HG02588 (cell line): ENCODE measurements around the gene ABCA1.
"Not testable (repeated sequence)": the region's sequence is repeated elsewhere in the genome, so short reads cannot be mapped to it uniquely, and the experiment has no call there.

ENCODE experiments used
- ATAC-seq: cut with Tn5 transposase; IDR thresholded peaks from one replicate; pipeline ENCODE4 v1.9.1; 2021; ENCODE audit warnings: mild to moderate bottlenecking, moderate library complexity; ENCODE audit not compliant: unreplicated experiment

Gene ABCA1

DNA sequence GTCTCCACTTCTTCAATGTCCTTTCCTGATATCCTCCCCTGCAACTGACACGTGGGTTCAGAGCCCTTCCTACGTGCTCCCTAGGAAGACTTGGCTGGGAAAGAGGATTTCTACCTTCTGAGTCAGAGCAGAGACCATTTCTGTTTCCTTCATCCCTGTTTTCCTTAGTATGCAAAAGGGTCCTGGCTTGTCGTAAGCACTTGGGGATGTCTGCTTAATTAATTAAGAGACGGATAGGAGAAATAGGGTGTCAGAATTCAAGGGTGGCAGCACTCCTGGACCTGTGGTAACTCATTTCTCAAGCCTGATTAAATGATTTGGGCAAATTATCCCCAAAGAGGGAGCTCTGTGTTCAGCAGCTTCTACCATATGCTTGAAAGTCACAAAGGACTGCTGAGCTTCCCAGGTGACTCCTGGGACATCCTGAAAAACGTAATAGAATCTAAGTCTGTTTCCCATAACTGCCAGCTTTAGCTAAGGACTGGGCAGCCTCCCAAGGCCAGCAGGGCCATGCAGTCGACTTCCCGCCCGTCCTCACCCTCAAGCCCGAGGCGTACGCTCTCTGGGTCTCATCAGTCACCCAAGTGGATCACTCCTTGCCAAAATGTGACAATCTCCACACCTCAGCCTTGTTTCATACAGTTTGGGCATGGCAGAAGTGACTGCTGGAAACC, 20.5 kb downstream of the ABCA1 start:
- ATAC-seq: no peak

DNA sequence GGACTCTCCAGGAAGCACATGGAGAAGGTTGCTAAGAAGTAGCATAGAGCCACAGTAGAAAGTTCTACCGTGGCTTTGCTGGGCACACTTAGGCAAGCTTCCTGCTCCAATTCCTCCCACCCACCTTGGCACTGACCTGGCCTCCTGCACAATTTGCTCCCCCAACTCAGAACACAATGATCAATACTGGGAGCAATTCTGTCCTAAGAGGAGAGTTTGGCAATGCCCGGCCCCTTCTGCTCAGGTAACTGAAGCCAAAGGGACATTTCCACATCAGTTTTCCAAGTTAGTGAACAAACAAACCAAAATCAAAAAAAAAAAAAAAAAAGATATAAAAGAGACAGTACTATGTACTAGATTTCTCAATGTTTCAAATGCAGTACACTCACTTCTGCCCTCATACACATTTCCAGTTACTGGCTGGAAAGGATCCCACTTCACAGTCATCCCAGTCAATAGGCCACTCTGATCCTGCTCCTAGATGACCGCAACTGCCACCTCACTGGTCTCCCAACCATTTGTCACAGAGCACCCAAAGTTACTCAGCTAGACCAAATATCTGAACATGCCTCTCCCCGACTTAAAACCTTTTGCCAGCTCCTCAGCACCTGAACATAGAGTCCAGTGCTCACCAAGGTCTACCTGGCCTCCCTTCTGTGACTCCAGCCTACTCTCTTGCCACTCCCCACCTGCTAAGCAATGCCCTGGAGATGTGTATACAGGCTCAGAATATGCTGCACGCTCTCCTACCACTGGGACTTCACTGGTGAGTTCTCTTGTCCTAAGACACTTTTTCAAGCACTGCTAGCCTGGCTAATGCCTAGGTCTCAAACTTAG, 21.3 kb downstream of the ABCA1 start:
- no peak for ATAC-seq

DNA sequence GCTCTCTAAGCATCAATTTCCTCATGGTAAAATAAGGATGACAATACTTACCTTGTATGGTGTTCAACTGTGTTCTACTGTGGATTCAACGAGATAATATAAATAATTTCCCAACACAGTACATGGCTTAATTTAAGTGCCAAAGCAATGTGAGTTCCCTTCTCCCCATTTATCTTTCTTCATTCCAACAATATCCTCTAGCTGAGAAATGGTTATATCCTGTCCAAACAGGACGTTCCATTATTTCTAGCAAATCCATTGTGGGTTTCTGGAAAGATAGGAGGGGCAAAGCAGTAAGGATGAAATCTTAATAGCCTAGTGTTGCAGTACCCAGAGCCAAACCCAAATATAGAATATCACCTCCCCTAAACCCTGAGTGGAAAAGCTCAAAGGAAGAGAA, 22.0 kb downstream of the ABCA1 start:
- ATAC-seq: no peak

DNA sequence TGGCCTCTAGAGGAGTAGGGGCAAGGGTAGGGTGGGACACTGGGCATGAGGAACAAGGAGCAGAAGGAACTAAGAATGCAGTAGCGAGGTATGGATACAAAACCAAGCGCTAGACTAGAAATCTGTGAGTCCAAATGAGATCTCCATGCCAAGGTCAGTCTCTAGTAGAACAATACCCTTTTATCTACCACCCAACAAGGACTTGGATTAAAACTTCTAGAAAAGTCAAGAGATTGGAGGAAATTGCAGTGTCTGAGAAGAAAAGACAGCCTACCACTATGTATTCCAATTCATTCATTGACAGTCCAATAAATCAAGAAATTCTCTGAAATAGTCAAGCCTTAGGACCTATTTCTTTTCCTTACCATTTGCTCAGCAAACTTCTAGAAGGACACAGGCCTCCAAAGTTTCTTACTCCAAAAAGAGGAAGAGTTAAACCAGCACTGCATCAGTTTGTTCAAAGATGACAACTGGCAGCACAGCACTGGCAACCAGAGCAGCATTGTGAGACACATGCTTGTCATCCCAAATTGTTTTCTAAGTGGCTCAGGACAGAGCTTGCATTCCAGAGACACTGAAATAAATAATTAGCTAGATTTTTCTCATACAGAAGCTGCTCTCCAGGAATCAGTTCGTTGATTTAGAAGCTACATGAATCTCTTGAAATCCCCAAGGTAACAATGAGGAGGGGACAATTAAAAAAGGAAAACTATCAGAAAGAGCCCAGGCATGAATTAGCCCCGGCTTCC, 22.6 kb downstream of the ABCA1 start:
- no peak for ATAC-seq

DNA sequence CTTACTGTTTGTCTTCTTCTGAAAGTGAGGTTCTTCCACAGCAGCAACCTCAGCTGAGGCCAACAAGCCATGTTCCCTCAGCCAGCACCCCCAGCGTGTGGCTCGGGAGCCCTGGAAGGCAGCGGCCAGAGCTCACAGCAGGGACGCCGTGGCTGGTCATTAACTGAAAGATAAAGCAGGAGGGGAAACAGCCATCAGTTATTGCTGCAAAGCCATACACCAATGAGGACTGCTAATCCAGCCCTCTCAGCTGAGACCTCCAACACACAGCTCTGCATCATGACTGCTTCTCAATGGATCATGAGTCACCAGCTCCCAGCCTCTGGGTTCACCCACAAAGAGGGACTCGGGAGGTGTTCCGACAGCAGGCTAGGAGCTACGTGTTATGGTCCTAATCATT, 24.3 kb downstream of the ABCA1 start:
- no peak for ATAC-seq

DNA sequence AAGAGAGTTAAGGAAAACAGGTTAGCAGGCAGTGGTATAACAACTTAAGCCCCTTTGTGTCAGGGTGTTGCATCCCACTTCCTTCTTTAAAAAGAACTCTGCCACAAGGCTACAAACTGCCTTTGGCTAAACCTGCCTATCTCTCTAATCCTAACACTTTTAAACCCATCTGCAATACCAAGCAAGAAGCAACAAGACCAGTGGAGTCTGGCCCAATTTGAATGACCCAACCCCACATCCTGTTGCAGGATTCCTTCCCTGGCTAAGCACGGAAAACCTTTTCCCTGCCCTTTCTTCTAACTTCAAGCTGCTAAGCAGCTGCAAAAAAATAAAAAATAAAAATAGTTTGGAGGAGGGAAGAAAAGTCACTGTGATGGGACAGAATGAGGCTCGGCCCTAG, 27.1 kb downstream of the ABCA1 start:
- ATAC-seq: no peak

DNA sequence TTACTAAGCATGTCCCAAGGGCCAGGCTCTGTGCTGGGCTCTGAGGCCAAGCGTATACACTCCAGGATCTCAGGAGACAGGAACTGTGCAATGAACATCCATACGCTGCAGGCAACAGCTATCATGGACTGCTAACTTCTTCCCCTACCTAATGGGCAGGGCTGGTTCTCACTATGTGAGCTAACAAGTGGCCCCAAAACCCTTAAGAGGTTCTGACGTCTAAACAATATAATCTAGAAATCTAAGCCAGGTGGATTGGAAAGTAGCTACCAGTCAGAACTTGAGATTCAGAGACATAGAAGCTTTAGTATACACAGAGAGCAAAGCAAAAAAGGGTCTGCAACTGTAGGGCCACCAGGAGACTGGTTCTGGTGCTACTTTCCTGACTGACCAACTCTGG, 27.6 kb downstream of the ABCA1 start:
- ATAC-seq: no peak

DNA sequence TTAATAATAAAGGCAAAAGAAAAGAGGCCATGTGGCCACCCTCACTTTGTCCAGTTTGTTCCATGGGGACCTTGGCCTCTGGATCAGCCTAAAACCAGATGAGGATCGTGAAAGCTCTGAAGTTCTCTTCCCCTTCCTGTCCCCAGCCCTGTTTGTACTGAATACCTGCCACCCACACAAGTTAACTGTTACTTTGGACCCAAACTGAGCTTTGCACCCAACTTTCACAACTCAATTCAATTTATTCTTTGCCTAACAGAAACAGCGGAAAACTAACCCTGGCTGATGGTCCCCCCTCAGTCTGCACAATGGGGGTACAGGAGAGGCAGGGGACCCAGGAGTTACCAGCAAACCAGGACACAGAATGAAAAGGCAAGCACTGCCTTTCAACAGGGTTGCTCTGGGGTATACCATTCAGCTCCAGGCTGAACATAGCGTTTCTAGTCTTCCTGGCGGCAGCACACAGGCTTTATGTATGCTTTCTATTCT, 28.2 kb downstream of the ABCA1 start:
- ATAC-seq: no peak

DNA sequence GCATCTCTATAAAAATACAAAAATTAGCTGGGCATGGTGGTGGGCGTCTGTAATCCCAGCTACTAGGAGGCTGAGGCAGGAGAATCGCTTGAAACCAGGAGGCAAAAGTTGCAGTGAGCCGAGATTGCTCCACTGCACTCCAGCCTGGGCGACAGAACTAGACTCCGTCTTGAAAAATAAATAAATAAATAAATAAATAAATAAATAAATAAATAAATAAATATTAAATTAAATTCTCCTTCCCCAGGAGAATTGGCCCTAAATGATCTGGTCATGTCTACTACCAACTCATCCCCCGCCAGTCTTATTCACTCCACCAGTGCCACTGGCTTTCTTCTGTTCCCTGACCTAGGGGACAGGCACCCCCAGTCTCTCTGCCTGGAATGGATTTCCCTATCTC, 29.6 kb downstream of the ABCA1 start:
- not testable (repeated sequence) for ATAC-seq

DNA sequence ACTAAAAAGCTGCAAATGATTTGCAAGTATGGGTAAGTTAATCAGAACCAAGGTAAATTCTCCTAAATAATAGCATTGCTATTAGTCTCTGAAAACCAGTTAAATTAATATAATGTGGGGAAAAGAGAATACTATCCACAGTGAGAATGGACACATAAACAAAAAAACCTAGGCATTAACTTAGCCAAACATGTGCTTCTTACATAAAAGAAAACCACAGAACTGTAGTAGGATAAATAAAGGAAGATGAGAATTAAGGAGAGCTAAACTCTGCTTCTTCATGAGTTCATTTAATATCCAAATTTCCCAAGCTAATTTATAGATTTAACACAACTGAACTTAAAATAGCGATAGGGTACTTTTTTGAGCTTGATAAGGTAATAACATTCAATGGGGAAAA, 31.8 kb downstream of the ABCA1 start:
- no peak for ATAC-seq

DNA sequence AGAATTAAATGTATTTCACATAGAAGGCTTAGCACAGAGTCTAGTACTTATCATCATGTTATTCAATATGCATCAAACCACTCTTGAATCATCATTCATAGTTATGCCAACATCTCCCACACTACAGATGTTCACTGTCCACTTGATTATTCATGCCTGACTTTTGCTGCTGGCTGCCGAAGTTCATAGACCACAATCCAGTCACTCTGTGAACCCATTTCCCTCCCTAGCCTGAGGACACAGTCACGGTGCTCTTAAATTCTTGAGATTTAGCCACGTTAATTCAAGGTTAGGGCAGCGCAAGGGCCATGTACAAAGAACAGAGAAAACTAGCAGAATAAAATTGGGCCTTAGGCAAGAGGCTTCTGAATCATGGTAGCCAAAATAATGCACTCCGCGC, 32.4 kb downstream of the ABCA1 start:
- ATAC-seq: no peak

DNA sequence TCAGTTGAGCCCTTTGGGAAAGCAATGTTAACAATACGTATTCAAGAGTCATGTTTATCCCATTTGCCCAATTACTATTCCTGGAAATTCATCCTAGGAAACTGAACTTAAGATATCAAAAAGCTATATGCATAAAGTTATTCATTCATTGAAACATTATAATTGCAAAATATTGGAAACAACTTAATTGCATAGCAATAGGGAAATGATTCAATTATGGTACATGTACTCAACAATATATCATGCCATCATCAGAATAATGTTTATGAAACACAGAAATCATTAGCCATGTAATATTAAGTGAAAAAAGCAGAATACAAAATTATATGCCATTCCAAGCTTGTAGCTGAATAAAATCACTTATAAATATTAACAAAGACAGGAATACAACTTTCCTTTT, 35.3 kb downstream of the ABCA1 start:
- ATAC-seq: no peak

DNA sequence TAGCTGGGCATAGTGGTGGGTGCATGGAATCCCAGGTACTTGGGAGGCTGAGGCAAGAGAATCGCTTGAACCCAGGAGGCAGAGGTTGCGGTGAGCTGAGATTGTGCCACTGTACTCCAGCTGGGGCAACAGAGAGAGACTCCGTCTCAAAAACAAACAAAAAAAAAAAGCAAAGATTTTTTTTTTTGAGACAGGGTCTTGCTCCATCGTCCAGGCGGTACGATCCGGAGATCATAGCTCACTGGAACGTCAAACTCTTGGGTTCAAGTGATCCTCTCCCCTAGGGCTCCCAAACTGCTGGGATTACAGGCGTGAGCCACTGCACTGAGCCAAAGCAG, 37.6 kb downstream of the ABCA1 start:
- ATAC-seq: no peak

DNA sequence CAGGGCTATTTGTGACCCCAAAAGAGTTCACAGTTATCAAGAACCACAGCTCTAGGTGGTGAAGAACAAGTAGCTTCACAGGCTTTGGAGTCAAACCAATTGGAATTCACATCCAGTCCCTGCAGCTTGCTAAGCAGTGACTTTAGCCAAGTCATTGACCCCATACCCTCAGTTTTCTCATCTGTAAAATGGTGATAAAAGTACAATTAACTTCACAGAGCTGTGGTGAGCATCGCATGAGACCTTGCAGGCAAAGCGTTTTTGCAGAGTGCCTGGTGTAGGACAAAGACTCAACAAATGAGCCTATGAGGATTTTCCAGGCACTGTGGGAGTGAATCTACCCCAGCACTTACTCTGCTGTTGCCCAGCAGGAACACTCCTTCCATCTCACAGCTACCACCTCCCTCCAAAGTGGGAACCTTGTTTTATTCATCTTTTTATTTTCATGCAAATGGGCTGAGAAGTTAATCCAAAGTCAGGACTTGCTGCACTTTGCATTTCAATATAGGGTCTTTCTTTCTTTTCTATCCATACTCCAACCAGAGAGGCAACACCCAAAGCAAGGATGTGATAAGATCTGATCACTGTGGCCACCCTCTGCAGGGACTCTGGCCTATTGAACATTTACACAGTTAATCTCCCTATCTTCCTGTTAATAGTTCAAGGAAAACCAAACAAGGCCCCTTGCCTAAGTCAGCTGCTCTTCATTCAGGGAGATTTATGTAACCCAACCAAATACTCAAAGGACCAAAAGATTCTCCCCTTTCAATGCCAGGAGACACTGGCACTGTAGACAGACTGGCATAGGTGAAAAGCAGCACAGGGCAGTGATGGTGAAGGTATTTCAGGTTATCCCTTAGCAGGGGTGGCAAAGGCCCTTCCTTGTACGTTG, 41.9 kb downstream of the ABCA1 start:
- no peak for ATAC-seq

DNA sequence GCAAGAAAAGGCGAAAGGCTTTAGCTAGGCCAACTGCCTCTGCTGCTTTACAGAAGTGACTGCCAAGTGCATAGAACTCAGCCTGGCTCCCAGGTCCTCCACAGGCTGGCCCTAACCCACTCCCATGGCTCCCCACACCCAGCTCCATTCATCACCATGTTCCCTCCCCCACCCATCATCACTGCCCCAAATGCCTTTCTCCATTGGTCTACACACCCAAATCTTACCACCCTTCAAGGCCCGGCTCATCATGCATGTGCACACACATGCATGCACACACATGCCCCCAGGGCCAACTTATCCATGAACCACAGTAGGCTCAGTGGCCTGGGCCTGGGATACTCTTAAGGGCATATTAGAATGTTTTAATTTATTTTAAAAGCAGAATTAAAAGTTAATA, 44.8 kb downstream of the ABCA1 start:
- ATAC-seq: no peak

DNA sequence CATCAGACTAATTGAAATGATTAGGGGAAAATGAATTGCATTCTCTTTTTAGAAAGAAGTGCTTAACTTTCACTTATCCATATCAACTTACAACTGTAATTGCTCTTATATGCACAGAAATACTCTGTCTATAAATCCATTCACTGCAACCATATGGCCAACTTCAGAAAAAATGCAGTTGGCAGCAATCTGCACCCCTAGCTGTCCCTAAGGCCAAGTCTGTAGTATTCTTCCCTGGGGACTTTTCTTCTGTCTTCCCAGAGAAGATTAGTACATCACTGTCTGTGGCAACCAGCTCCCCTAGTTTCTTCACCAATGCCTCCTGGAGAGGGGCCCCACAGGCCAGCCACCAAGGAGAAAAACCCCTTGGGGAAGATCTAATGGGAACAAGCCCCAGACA, 45.4 kb downstream of the ABCA1 start:
- ATAC-seq: no peak

DNA sequence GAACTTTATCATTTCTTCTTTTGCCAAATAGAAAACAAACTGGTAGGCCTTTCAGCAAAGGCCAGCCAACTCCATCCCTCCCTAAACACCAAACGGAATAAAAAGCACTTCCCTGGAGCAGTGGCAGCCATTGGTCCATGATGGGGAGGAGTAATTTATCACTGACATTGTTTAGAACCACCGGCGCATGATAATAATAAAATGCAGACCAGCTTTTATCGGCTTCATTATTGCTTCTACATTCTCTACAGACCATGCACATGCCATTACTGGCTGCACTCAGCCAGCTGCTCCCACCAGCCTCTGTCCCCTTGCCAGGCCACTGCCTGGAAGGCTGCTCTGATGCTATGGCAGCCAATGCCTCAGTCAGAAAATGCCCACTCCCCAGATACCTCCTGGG, 45.9 kb downstream of the ABCA1 start:
- no peak for ATAC-seq

DNA sequence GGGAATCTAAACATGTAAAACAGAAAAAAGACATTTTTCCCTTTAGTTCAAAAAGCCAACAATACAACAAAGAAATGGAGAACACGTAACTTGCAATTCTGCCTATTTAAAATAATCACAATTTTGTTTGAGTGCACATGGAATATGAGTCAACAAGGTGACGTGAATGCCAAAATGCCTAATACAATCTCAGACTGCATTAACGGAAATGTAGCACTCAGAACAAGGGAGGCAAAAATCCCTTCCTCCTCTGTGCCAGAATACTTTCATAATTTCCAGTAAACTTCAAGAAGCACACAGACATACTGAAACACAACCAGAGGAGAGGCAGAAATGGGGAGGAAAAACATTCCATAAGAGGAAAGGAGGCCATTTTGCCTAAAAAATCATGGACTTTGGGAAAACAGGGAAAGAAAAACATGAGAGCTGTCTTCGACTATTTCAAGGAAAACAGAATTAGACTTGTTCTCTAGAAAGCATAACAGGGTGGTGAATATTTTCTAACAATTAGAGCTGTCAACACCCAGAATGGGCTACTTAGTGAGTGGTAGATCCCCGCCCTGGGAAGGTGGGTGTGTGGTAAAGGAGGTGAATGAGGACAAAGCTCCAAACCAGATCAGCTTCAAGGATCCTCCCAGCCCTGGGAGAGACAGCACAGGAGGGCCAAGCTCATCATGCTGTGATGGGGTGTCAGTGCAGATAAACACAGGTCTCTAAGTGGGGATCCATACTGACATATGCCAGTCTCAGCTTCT, 48.2 kb downstream of the ABCA1 start:
- no peak for ATAC-seq

DNA sequence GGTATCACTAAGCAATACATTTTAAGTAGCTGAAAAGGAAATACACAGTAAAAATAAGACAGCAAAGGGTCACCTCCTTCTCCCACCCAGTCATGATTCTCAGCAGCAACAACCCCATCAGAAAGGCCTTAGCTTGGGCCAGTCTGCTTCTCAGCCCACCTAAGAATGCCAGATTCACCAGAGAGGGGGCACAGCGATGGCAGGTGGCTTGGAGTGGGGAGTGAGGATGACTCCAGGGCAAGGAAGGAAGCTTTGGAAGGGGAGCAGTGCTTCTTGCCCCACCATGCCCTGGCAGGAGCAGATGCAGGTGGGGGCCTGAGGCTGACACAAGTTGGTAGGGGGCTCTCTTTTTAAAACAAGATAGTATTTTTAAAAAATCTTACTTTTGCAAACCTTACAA, 51.4 kb downstream of the ABCA1 start:
- no peak for ATAC-seq

DNA sequence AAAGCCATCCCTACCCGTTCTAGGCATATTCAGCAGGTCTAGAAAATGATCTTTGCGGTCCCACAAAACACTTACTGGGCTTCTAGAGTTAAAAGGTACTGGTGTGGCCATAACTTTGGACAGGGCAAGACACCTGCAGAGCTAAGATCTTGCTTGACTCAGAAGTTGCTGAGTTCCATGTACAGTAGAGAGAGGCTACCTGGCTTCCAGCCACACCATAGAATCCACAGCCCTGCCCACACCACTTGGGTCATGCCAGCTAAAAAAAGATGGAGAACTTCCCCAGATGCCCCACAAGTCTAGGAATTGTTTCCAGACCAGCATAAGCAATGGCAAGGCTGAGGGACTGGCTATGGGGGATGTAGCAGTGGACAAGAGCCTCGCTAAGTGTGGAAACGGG, 52.1 kb downstream of the ABCA1 start:
- no peak for ATAC-seq
